ENCODE results near the gene OR6B1. TPM values are rescaled to one million over a fixed set of nuclear protein-coding genes. Genes with fewer than 3 reads are reported as not detected.
"Not testable (repeated sequence)": the region's sequence is repeated elsewhere in the genome, so short reads cannot be mapped to it uniquely, and the experiment has no call there.

The OR6B1 gene
- total RNA-seq, 4 donors from 2014 or later: not detected

DNA sequence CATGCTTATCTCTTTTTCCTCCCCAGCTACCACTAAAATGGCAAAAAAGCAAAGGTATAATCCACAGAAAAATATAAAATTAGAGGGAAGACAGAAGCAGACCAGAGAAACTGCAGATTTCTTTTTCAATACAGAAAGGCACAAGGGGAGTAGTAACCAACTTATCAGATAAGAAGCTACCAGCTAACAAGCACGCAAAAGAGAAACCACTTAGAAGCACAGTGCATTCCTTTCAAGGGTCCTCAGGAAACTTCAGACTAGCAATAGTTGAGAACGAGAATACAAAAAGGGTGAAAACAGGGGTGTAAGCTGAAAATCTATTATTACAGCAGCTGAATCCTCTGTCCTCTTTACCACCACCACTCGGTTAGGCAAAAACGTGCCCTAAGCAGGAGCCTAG is 38.8 kb downstream of the OR6B1 start:
- DNase-seq: no peak
- no peaks in the 10 kb centered on the region for H3K9me3 ChIP-seq
- H3K4me1 ChIP-seq: no peaks in the 10 kb centered on the region
- 59 to 62% methylated on average over 4 of the region's 4 CpGs for WGBS, 2 donors (ENCODE audit: low coverage in 1 of 2)
- H3K27ac ChIP-seq: no peak overlapping the region
- in situ Hi-C loops (cut with MboI; ENCODE audit: low pct_ligation_motif_present in 1 of 4, low pct_unique_long_range_greater_than_20kb in 1 of 4, low sequenced_read_pairs in 3 of 4): no loop called here
- intact Hi-C loops (cut with DNase I; ENCODE audit: low total_unique reads): no loop called here
- no peaks in the 10 kb centered on the region for H3K27me3 ChIP-seq
- no peak overlapping the region for H3K4me3 ChIP-seq
- H3K36me3 ChIP-seq: no peaks in the 10 kb centered on the region
- TF ChIP-seq POLR2A (IDR thresholded peaks at IDR 0.05): no peak
- no peak for TF ChIP-seq CTCF (IDR thresholded peaks at IDR 0.05)
- no peak for TF ChIP-seq POLR2AphosphoS5 (IDR thresholded peaks at IDR 0.05)
- TF ChIP-seq EP300 (IDR thresholded peaks at IDR 0.05; ENCODE audit: low read depth): no peak

DNA sequence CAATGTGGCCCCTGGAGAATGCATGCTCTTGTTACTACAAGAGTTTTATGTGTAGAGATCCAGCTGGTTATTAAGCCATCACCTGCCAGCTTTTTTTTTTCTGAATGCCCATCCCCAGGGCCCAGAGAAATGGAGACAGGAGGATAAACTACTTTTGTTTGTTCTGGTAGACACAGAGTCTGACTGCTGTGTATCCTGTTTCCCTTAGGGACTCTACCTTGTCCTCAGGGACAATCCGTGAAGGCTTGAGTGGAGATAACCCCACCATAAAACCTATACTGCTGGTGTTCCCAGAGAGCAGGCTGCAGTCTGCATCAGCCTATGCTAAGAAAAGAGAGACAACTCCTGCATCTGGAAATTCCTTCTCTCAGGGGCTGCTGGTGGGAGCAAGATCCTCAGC is 48.5 kb downstream of the OR6B1 start, which contains the start of gene OR2A5:
TSS of gene OR2A5 (plus strand) at position 301 of the 400 bp plus-strand sequence. CDS start 1,454 bp downstream, outside the sequence.
- DNase-seq: no peak
- 45% methylated on average over 1 of the region's 1 CpG; no CpG with 5 or more reads in 1 of the 2 donors for WGBS, 2 donors (ENCODE audit: low coverage in 1 of 2)
- H3K4me3 ChIP-seq: no peak within 1 kb of the TSS
- no peaks in the 10 kb centered on the region for H3K4me1 ChIP-seq
- intact Hi-C loops (cut with DNase I; ENCODE audit: low total_unique reads): no loop called here
- in situ Hi-C loops (cut with MboI; ENCODE audit: low pct_ligation_motif_present in 1 of 4, low pct_unique_long_range_greater_than_20kb in 1 of 4, low sequenced_read_pairs in 3 of 4): no loop called here
- no peaks in the 10 kb centered on the region for H3K9me3 ChIP-seq
- no peaks in the 10 kb centered on the region for H3K36me3 ChIP-seq
- TF ChIP-seq POLR2AphosphoS5 (IDR thresholded peaks at IDR 0.05): no peak
- no peak for TF ChIP-seq POLR2A (IDR thresholded peaks at IDR 0.05)
- TF ChIP-seq CTCF (IDR thresholded peaks at IDR 0.05): no peak
- TF ChIP-seq EP300 (IDR thresholded peaks at IDR 0.05; ENCODE audit: low read depth): no peak
- H3K27me3 ChIP-seq: no peaks in the 10 kb centered on the region
- H3K27ac ChIP-seq: no peak within 1 kb of the TSS

GRCh38 chr7:144049491-144049890 is 49.4 kb downstream of the OR6B1 start:
- TF ChIP-seq EP300 (IDR thresholded peaks at IDR 0.05; ENCODE audit: low read depth) (no peak), POLR2A (IDR thresholded peaks at IDR 0.05) (no peak), POLR2AphosphoS5 (IDR thresholded peaks at IDR 0.05) (no peak), CTCF (IDR thresholded peaks at IDR 0.05) (no peak)
- no peak overlapping the region for H3K4me3 ChIP-seq
- no peak overlapping the region for H3K27ac ChIP-seq
- intact Hi-C loops (cut with DNase I; ENCODE audit: low total_unique reads): no loop called here
- H3K9me3 ChIP-seq: no peaks in the 10 kb centered on the region
- no peak for DNase-seq
- H3K4me1 ChIP-seq: no peaks in the 10 kb centered on the region
- no peaks in the 10 kb centered on the region for H3K27me3 ChIP-seq
- H3K36me3 ChIP-seq: no peaks in the 10 kb centered on the region
- WGBS, 2 donors (ENCODE audit: low coverage in 1 of 2): 34 to 43% methylated on average over 2 of the region's 2 CpGs
- in situ Hi-C loops (cut with MboI; ENCODE audit: low pct_ligation_motif_present in 1 of 4, low pct_unique_long_range_greater_than_20kb in 1 of 4, low sequenced_read_pairs in 3 of 4): no loop called here

DNA sequence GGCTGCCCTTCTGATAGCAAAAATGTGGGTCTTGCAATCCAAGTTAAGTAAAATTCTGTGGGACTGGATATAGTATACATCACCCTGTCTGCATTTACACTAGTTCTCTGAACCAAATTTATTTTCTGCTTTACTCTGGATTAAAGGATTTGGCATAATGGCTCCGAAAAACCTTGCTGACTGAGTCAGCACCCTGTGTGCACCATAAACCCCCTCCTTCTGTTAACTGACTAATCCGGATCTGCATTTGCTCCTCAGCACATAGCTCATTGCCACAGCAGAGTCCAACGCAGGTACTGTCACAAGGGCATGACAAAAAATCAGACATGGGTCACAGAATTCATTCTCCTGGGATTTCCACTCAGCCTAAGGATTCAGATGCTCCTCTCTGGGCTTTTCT is 50.0 kb downstream of the OR6B1 start:
- H3K9me3 ChIP-seq: no peaks in the 10 kb centered on the region
- 55% methylated on average over 3 of the region's 3 CpGs; no CpG with 5 or more reads in 1 of the 2 donors for WGBS, 2 donors (ENCODE audit: low coverage in 1 of 2)
- no peaks in the 10 kb centered on the region for H3K4me1 ChIP-seq
- H3K36me3 ChIP-seq: no peaks in the 10 kb centered on the region
- TF ChIP-seq EP300 (IDR thresholded peaks at IDR 0.05; ENCODE audit: low read depth): no peak
- TF ChIP-seq POLR2A (IDR thresholded peaks at IDR 0.05): no peak
- no peak for TF ChIP-seq CTCF (IDR thresholded peaks at IDR 0.05)
- TF ChIP-seq POLR2AphosphoS5 (IDR thresholded peaks at IDR 0.05): no peak
- in situ Hi-C loops (cut with MboI; ENCODE audit: low pct_ligation_motif_present in 1 of 4, low pct_unique_long_range_greater_than_20kb in 1 of 4, low sequenced_read_pairs in 3 of 4) (no loop called here), intact Hi-C loops (cut with DNase I; ENCODE audit: low total_unique reads) (no loop called here)
- H3K27ac ChIP-seq: no peak overlapping the region
- no peak for DNase-seq
- H3K4me3 ChIP-seq: no peak overlapping the region
- H3K27me3 ChIP-seq: no peaks in the 10 kb centered on the region

GRCh38 chr7:144050884-144051283 is 50.8 kb downstream of the OR6B1 start:
- in situ Hi-C loops (cut with MboI; ENCODE audit: low pct_ligation_motif_present in 1 of 4, low pct_unique_long_range_greater_than_20kb in 1 of 4, low sequenced_read_pairs in 3 of 4); intact Hi-C loops (cut with DNase I; ENCODE audit: low total_unique reads); H3K4me1 ChIP-seq; H3K9me3 ChIP-seq; DNase-seq; H3K4me3 ChIP-seq; H3K27me3 ChIP-seq; H3K36me3 ChIP-seq; H3K27ac ChIP-seq: not testable (repeated sequence)
- WGBS, 2 donors (ENCODE audit: low coverage in 1 of 2): 78% methylated on average over 8 of the region's 8 CpGs; no CpG with 5 or more reads in 1 of the 2 donors
